ENCODE data around the gene ATP1A4. TPM values are rescaled to one million over a fixed set of nuclear protein-coding genes. Genes with fewer than 3 reads are reported as not detected.

ATP1A4 gene
- total RNA-seq, 2 experiments from 2014 or later, result not detected

DNA sequence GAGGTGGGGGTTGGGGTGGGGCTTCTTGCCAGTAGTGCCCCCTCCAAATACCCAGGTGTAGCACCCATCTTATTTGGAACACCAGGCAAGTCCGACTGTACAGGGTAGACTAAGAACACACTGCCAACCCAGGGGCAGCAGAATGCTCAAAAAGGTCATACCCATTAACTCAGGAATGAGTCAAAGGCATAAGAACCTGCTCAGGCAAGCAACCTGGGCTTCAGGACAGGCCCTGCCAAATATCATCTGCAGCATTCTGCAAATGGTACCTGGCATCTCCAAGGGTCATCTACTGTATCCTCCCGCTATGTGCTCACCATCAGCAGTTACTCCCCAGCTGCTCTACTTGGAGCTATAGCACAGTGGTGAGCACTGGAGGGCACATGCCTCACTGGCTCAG is 73.2 kb downstream of the ATP1A4 start:
- Histone ChIP-seq H3K4me1 (ENCODE audit: insufficient read depth, low read length, poor library complexity, severe bottlenecking) (no peaks in the 10 kb centered on the region), H2AFZ (ENCODE audit: low read length) (no peak overlapping the region), H3K9me2 (ENCODE audit: insufficient read depth, low read length) (no peaks in the 10 kb centered on the region), H3K4me2 (ENCODE audit: low read length) (no peak overlapping the region), H3K4me3 (ENCODE audit: low read depth, low read length, poor library complexity, severe bottlenecking) (no peak overlapping the region), H4K20me1 (ENCODE audit: insufficient read depth, low read length) (no peaks in the 10 kb centered on the region), H3K36me3 (ENCODE audit: insufficient read depth, low read length) (peaks cover 99% of the 10 kb centered on the region), H3K79me2 (ENCODE audit: insufficient read depth, low read depth, low read length) (no peaks in the 10 kb centered on the region), H3K9me3 (ENCODE audit: low read length) (no peaks in the 10 kb centered on the region), H3K27ac (ENCODE audit: low read depth, low read length, poor library complexity, severe bottlenecking) (no peak overlapping the region)
- CTCF ChIA-PET (ENCODE audit: unreplicated experiment), result interaction anchor here (0.5 kb wide), 1 partner anchor 178 kb away, joined by 3 read pairs; no protein-coding TSS in a partner anchor
- TF ChIP-seq CTCF (conservative IDR thresholded peaks at IDR 0.05; ENCODE audit: low read length) (no peak), EZH2phosphoT487 (IDR thresholded peaks at IDR 0.05; ENCODE audit: borderline replicate concordance, low read depth, low read length) (no peak)
- intact Hi-C loops (cut with micrococcal nuclease; ENCODE audit: unreplicated experiment), result no loop called here
- BruUV-seq (replicated peaks), result no TSS peak
- DNase-seq (ENCODE audit: low spot score), result no peak
- POLR2A ChIA-PET, result no interaction called here

DNA sequence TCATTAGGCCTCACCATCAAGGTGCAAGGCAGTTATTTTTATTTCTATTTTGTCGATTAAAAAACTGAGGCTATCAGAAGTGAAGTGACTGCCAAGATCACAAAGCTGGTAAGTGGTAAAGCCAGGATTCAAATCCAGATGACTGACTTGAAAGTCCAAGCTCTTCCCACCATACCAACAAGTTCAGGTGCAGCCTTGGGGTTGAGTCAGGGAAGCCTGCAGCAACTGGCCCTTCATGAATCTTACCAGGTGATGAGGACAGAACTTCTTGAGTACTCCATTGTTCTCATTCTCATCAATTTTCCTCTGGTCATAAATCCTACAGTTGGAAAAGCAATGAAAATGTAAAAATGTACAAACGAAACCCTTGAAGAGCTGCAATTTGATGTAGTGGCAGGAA is 73.9 kb downstream of the ATP1A4 start:
- Histone ChIP-seq H3K4me1 (ENCODE audit: insufficient read depth, low read length, poor library complexity, severe bottlenecking) (no peaks in the 10 kb centered on the region), H4K20me1 (ENCODE audit: insufficient read depth, low read length) (no peaks in the 10 kb centered on the region), H3K36me3 (ENCODE audit: insufficient read depth, low read length) (peaks cover 99% of the 10 kb centered on the region), H3K9me2 (ENCODE audit: insufficient read depth, low read length) (no peaks in the 10 kb centered on the region), H3K9me3 (ENCODE audit: low read length) (no peaks in the 10 kb centered on the region), H3K4me2 (ENCODE audit: low read length) (no peak overlapping the region), H3K27ac (ENCODE audit: low read depth, low read length, poor library complexity, severe bottlenecking) (no peak overlapping the region), H3K79me2 (ENCODE audit: insufficient read depth, low read depth, low read length) (no peaks in the 10 kb centered on the region), H2AFZ (ENCODE audit: low read length) (no peak overlapping the region), H3K4me3 (ENCODE audit: low read depth, low read length, poor library complexity, severe bottlenecking) (no peak overlapping the region)
- BruUV-seq (replicated peaks), result no TSS peak
- TF ChIP-seq CTCF (conservative IDR thresholded peaks at IDR 0.05; ENCODE audit: low read length) (no peak), EZH2phosphoT487 (IDR thresholded peaks at IDR 0.05; ENCODE audit: borderline replicate concordance, low read depth, low read length) (no peak)
- ChIA-PET POLR2A (interaction anchor here (0.6 to 0.9 kb wide), 3 partner anchors 14 to 22 kb away, joined by 4 to 7 read pairs (median 5); no protein-coding TSS in a partner anchor), CTCF (ENCODE audit: unreplicated experiment) (no interaction called here)
- no peak for DNase-seq (ENCODE audit: low spot score)
- intact Hi-C loops (cut with micrococcal nuclease; ENCODE audit: unreplicated experiment), result no loop called here

DNA sequence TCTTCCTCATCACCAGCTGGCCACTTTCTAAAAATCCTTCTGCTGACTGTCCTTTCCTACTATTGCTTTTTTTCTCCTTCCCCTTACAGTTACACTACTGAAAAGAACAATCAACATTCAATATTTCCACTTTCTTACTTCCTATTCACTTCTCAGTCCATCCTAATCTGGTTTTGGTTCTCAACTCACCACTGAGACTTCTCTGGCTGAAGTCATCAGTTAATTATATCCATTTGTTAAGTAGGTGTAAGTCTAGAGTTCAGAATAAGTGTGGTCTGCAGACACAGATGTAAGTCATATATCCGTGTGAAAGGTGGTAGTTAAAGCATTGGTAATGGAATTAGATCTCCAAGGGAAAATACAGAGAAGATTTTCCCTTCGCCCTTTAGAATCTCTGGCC is 75.2 kb downstream of the ATP1A4 start:
- intact Hi-C loops (cut with micrococcal nuclease; ENCODE audit: unreplicated experiment), result no loop called here
- H3K27ac ChIP-seq (ENCODE audit: low read depth, low read length, poor library complexity, severe bottlenecking), result no peak overlapping the region
- TF ChIP-seq CTCF (conservative IDR thresholded peaks at IDR 0.05; ENCODE audit: low read length) (no peak), EZH2phosphoT487 (IDR thresholded peaks at IDR 0.05; ENCODE audit: borderline replicate concordance, low read depth, low read length) (no peak)
- no peak overlapping the region for H3K4me3 ChIP-seq (ENCODE audit: low read depth, low read length, poor library complexity, severe bottlenecking)
- H2AFZ ChIP-seq (ENCODE audit: low read length), result no peak overlapping the region
- H3K36me3 ChIP-seq (ENCODE audit: insufficient read depth, low read length), result peaks cover 99% of the 10 kb centered on the region
- H3K9me3 ChIP-seq (ENCODE audit: low read length), result no peaks in the 10 kb centered on the region
- ChIA-PET POLR2A (interaction anchor here (1.4 kb wide), 1 partner anchor 8 kb away, joined by 4 read pairs; no protein-coding TSS in a partner anchor), CTCF (ENCODE audit: unreplicated experiment) (interaction anchor here (0.8 kb wide), 1 partner anchor 12 kb away, joined by 3 read pairs; no protein-coding TSS in a partner anchor)
- no peak overlapping the region for H3K4me2 ChIP-seq (ENCODE audit: low read length)
- no peaks in the 10 kb centered on the region for H3K9me2 ChIP-seq (ENCODE audit: insufficient read depth, low read length)
- DNase-seq (ENCODE audit: low spot score), result no peak
- no peaks in the 10 kb centered on the region for H3K4me1 ChIP-seq (ENCODE audit: insufficient read depth, low read length, poor library complexity, severe bottlenecking)
- H3K79me2 ChIP-seq (ENCODE audit: insufficient read depth, low read depth, low read length), result no peaks in the 10 kb centered on the region
- H4K20me1 ChIP-seq (ENCODE audit: insufficient read depth, low read length), result no peaks in the 10 kb centered on the region
- no TSS peak for BruUV-seq (replicated peaks)

Data from OCI-LY7 (cell line).